ENCODE data around the gene AP1AR. TPM values are rescaled to one million over a fixed set of nuclear protein-coding genes. Genes with fewer than 3 reads are reported as not detected.

AP1AR gene
- total RNA-seq, 2 experiments from 2014 or later: 3.7 to 4.8 TPM

- H3K27me3 Mint-ChIP-seq: no peaks in the 10 kb centered on the region
- DNase-seq (no peak), ATAC-seq (ENCODE audit: poor library complexity) (no peak)
- H3K4me3 ChIP-seq (ENCODE audit: low read length): no peak overlapping the region
- H3K27me3 ChIP-seq (ENCODE audit: control insufficient read depth in 1 of 2, insufficient read depth in 2 of 2, low read length in 2 of 2): no peaks in the 10 kb centered on the region
- no peak for TF ChIP-seq CTCF (IDR thresholded peaks at IDR 0.05)
- no peaks in the 10 kb centered on the region for H3K4me1 ChIP-seq (ENCODE audit: insufficient read depth, low read length)
- intact Hi-C loops (cut with DNase I, micrococcal nuclease): no loop called here
- CTCF ChIA-PET: no interaction called here
- peaks cover 45% of the 10 kb centered on the region for H3K4me1 Mint-ChIP-seq (ENCODE audit: low read depth)
- H3K36me3 Mint-ChIP-seq (ENCODE audit: low read depth): peaks cover 8% of the 10 kb centered on the region
- H3K27ac Mint-ChIP-seq: no peak overlapping the region
- H3K9me3 ChIP-seq (ENCODE audit: control insufficient read depth in 1 of 2, insufficient read depth in 1 of 2, low read length in 2 of 2): no peaks in the 10 kb centered on the region
- POLR2A ChIA-PET: interaction anchor here (1.4 kb wide), 1 partner anchor 38 kb away, joined by 3 read pairs; no protein-coding TSS in a partner anchor
- no peaks in the 10 kb centered on the region for H3K9me3 Mint-ChIP-seq
- H3K4me3 Mint-ChIP-seq: no peak overlapping the region
- H3K36me3 ChIP-seq (ENCODE audit: insufficient read depth, low read length): no peaks in the 10 kb centered on the region
- no peak overlapping the region for H3K27ac ChIP-seq (ENCODE audit: low read depth in 1 of 2, low read length in 2 of 2)
Measured at GRCh38 chr4:112184438-112184837, 47.1 kb upstream of the AP1AR start.

GRCh38 chr4:112185334-112185733 lies 46.3 kb upstream of the AP1AR start:
- Mint-ChIP-seq H3K27ac (no peak overlapping the region), H3K4me1 (ENCODE audit: low read depth) (peaks cover 41% of the 10 kb centered on the region), H3K27me3 (no peaks in the 10 kb centered on the region), H3K9me3 (no peaks in the 10 kb centered on the region), H3K36me3 (ENCODE audit: low read depth) (peaks cover 15% of the 10 kb centered on the region), H3K4me3 (no peak overlapping the region)
- no peaks in the 10 kb centered on the region for H3K9me3 ChIP-seq (ENCODE audit: control insufficient read depth in 1 of 2, insufficient read depth in 1 of 2, low read length in 2 of 2)
- DNase-seq (no peak), ATAC-seq (ENCODE audit: poor library complexity) (no peak)
- no peaks in the 10 kb centered on the region for H3K36me3 ChIP-seq (ENCODE audit: insufficient read depth, low read length)
- no peak overlapping the region for H3K4me3 ChIP-seq (ENCODE audit: low read length)
- no peaks in the 10 kb centered on the region for H3K4me1 ChIP-seq (ENCODE audit: insufficient read depth, low read length)
- no peak for TF ChIP-seq CTCF (IDR thresholded peaks at IDR 0.05)
- no peak overlapping the region for H3K27ac ChIP-seq (ENCODE audit: low read depth in 1 of 2, low read length in 2 of 2)
- no peaks in the 10 kb centered on the region for H3K27me3 ChIP-seq (ENCODE audit: control insufficient read depth in 1 of 2, insufficient read depth in 2 of 2, low read length in 2 of 2)
- ChIA-PET POLR2A (no interaction called here), CTCF (no interaction called here)
- intact Hi-C loops (cut with DNase I, micrococcal nuclease): no loop called here

GRCh38 chr4:112185740-112186670 lies 45.6 kb upstream of the AP1AR start:
- CTCF ChIA-PET: no interaction called here
- Mint-ChIP-seq H3K4me1 (ENCODE audit: low read depth) (peaks cover 35% of the 10 kb centered on the region), H3K27ac (no peak overlapping the region), H3K9me3 (no peaks in the 10 kb centered on the region), H3K36me3 (ENCODE audit: low read depth) (peaks cover 15% of the 10 kb centered on the region), H3K27me3 (no peaks in the 10 kb centered on the region), H3K4me3 (no peak overlapping the region)
- Histone ChIP-seq H3K4me1 (ENCODE audit: insufficient read depth, low read length) (no peaks in the 10 kb centered on the region), H3K27ac (ENCODE audit: low read depth in 1 of 2, low read length in 2 of 2) (no peak overlapping the region), H3K27me3 (ENCODE audit: control insufficient read depth in 1 of 2, insufficient read depth in 2 of 2, low read length in 2 of 2) (no peaks in the 10 kb centered on the region), H3K4me3 (ENCODE audit: low read length) (no peak overlapping the region), H3K9me3 (ENCODE audit: control insufficient read depth in 1 of 2, insufficient read depth in 1 of 2, low read length in 2 of 2) (no peaks in the 10 kb centered on the region), H3K36me3 (ENCODE audit: insufficient read depth, low read length) (no peaks in the 10 kb centered on the region)
- intact Hi-C loops (cut with DNase I, micrococcal nuclease): no loop called here
- ATAC-seq (ENCODE audit: poor library complexity) (no peak), DNase-seq (peak in 1 of 14 experiments; percentile 9)
- POLR2A ChIA-PET: no interaction called here
- no peak for TF ChIP-seq CTCF (IDR thresholded peaks at IDR 0.05)

All from CD4-positive, alpha-beta T cell (primary cell).